ENCODE results near the gene FRAS1.

The FRAS1 gene

DNA sequence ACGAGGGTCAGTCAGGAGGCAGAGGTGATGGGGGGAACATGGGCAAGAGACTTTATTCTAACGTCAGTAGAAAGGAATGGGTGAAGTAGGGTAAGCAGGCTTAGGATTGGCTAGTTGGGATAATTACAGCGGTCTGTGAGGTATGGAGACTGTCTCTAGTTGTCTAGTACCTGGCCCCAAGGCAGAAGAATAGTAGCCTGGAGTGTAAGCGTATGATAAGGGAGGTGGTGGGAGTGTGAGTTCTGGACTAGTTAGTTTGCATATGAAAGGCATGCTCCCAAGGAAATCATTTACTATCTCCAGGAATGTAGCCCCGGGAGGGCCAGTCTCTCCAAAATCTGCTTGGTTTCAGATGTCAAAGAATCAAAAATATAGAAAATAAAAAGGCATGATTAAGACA, 274.8 kb downstream of the FRAS1 start:
- no peak for DNase-seq

DNA sequence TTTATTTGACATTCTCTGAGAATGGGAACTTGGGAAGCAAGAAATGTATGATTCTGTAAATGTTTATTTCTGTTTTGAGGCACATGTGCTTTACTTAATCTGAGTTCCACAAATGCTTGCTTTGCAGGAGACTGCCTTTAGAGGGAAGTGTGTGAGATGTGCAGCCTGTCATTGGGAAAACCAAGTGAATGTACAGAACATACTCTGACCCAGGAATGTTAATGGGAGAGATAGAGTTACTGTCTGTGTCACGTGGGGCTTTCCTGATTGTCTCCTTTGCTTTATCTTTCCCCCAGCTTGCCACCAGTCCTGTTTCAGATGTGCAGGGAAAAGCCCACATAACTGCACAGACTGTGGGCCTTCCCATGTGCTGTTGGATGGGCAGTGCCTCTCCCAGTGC, 275.9 kb downstream of the FRAS1 start:
- DNase-seq = no peak

- no peak for DNase-seq
These were observed 279.2 kb downstream of the FRAS1 start for GRCh38 chr4:78336093-78336943.

DNA sequence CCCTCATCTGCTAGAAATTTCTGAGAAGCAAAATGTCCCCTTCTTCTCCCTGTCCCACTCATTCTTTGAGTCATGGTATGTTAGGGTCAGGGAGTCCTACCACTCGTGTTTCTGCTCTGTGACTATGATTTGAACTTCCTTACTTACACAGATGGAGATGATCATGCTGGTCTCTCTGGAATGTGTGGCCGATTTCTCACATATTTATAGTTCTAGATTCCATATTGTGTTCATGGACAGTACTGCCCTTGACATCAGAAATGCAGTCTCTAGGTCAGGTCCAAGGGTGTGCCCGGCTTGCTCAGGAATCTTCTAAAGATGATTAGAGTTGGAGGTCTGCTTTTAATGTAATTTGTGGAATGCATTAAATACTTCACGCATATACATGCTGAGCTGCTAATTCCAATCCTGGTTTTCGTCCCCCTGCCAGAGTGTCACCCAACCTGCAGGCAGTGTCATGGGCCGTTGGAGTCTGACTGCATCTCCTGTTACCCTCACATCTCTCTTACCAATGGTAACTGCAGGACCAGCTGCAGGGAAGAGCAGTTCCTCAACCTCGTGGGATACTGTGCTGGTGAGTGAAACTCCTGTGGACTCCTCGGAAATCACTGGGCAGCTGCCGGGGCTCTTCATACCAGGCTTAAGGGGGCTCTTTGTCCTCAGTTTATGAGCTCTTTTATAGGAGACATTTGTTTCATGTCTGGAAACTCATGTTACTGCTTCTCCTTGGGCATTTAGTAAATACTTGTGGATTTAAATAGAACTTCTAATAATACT, 280.3 kb downstream of the FRAS1 start:
- no peak for DNase-seq

DNA sequence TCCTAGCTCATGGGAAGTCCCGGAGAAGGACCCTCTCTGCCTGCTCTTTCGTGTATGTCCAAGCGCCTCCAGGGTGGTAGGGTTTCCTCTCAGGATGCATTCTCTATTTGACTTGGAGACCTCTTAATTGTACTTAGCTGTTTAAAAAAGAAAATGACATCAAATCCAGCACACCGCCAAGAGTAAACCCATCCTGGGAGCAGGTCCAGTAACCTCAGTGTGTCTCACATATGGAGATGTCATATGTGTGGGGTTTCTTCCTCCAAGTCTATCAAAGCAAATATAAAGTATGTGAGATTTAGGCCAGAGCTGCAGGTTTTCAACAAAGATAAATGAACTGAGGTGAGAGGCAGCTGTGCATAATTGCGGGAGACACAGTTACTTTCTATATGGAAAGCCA, 285.0 kb downstream of the FRAS1 start:
- no peak for DNase-seq

GRCh38 chr4:78343682-78344081, 286.6 kb downstream of the FRAS1 start:
- no peak for DNase-seq

GRCh38 chr4:78345237-78345636, 288.1 kb downstream of the FRAS1 start:
- DNase-seq = no peak

DNA sequence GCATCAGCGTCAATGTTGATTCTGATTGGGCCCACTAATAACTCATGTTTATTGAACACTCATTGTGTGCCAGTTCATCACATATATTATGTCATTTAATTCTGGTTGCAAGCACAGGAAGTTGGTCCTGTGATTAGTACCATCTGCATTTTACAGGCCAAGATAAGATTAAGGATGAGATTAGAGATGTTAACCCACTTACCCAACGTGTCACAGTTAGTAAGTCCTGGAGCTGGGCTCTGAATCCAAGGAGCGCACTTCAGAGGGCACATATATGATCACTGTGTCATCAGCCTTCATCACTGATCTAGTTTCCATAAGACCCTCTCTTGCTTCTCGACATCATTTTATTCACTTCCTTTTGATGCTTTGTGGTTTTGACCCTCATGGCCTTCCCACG, 289.1 kb downstream of the FRAS1 start:
- no peak for DNase-seq

DNA sequence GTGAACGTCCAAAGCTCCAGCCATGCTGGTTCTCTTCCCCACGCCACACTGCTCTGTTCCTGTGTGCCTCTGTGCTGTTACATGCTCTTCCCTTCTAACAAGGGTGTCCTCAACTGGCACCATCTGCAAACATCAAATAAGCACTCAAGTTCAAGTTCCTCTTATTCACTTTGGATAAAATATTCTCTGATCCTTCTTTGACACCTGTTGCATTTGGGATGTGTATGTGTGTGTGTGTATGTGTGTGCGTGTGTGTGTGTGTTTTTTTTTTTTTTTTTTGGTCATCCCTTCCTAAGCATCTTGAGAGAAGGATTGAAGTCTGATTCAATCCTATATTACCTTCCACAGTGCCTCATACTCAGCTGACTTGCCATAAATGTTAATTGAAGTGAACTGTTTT, 290.4 kb downstream of the FRAS1 start:
- no peak for DNase-seq

DNA sequence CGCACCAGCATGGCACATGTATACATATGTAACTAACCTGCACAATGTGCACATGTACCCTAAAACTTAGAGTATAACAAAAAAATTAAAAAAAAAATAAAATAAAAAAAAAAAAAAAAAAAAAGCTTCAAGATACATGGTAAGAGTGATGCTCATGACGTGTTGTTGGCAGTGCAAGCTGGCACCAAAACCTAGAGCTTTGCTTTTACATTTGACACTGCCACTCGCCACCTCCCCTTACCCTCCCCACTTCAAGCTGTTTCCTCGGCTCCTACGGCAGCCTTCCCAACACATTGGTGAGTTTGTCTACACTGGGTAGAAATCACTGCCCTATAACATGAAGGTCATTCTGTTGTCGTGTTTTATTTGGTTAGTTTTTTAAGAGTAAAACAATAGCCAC, 296.8 kb downstream of the FRAS1 start:
- DNase-seq = no peak

DNA sequence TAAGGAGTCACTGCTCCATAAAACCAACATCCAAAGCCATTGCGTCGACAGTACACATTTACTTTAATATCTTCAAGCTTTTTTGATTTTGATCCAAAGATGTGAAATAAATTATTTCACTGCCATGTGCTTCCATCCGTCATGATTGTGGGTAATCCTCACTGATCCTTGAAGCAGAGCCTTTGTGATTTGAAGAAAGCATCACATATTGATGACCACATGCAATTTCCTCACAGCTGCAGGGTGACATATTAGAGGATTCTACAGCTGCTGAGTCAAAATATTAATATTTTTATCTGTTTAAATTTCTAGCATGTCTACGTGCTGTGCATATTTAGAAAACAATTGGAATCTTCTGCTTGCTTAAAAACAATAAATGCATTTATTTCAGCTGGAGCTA, 297.7 kb downstream of the FRAS1 start:
- no peak for DNase-seq

DNA sequence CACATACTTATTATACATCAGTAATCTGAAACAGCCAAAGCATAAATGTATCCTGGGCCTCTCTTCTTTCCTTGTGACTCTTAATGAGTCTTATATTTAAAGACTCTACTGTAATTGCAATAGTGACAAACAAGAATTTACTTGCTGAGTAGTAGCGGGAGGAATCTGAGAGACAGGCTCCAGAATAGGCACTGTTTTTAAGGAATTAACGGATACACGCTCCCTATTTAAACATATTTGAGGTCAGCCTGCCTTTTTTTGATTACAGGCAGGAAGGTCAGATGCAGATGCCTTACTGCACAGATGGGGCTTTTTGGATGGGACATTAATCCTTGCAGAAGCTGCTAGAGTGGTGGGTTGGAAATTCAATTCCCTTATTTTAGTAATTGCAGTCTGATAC, 298.2 kb downstream of the FRAS1 start:
- no peak for DNase-seq

DNA sequence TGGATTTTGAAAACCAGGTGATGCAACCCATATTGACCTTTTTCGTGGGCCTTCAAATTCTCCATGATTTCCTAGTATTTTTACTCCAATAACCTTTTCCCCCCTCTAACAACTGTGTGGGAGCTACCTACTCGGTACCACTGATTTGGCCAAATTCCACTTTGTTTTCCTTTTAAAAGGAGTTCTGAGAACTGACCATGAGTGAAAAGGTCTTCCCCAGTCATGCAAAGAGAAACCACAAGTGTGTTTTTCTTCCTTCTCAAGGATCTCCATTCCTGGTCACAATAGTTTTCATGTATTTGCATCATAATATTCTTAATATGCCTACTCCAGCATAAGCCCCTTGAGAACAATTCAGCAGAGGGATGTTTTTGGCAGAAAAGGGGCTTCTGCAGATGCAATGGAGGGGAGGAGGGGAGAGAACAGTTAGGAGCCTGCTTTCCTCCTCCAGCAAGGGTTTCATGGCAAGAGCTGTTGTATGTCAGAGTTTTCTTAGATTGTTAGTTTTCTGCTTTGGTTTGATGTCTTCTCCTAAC, 299.2 kb downstream of the FRAS1 start:
- no peak for DNase-seq

DNA sequence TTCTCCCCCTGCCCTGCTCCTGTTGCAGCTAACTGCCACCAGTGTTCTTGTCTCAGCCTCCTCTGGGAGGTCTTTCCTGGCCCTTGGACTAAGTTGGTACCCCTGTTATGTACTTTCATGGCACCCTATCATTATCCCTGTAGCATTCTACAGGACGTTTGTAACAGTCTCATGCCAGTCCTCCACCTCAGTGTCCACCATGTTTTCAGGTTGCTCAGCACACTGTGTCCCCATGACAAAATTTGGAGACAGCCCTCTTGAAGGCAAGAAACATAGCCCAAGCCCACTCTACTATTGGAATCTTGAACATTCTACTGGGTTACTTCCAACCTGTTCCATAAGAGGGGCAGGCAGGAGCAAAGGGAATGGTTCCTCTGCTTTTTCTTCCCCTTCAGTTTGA, 300.0 kb downstream of the FRAS1 start:
- no peak for DNase-seq

- DNase-seq = no peak
These were observed 303.3 kb downstream of the FRAS1 start for GRCh38 chr4:78360466-78360865.

DNA sequence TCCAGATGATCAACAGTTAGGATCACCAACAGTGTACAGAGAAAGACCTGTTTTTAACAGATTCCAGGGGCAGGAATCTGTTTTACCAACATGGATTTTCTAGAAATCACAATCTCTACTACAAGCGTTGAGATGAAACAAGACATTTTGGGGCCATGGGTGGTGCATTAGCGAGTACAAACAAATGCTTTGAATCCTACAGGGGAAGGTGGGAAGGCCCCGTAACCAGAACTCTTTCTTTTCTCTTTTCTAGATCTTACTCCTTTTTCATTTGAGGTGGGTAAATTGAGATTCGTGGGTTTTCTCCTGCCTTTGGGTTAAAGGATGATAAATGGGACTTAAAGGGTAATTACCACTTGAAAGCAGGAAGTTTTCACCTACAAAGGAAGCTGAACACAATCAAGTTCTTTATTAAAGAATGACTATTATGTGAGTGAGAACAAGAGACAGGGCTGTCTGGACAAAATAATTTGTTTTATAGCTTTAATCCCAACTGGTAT, 304.5 kb downstream of the FRAS1 start:
- DNase-seq = no peak

- no peak for DNase-seq
These were observed 305.2 kb downstream of the FRAS1 start for GRCh38 chr4:78362310-78362709.

GRCh38 chr4:78363031-78363570, 306.0 kb downstream of the FRAS1 start:
- no peak for DNase-seq

DNA sequence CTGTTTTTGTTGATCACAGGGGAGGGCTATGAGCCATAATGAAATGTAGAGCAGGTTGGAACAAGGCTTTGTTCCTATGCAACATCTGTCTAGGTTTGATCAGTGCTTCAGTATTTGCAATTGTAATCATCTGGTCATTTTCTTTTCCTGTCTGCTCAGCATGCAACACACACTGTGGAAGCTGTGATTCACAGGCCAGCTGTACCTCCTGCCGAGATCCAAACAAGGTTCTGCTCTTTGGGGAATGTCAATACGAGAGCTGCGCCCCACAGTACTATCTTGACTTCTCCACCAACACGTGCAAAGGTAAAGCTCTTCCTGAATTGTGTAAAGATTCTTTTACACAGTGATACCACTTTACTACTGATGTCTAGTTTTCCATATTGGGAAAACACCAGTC, 312.6 kb downstream of the FRAS1 start:
- DNase-seq = no peak

- DNase-seq = no peak
These were observed 313.7 kb downstream of the FRAS1 start for GRCh38 chr4:78370631-78371372.

DNA sequence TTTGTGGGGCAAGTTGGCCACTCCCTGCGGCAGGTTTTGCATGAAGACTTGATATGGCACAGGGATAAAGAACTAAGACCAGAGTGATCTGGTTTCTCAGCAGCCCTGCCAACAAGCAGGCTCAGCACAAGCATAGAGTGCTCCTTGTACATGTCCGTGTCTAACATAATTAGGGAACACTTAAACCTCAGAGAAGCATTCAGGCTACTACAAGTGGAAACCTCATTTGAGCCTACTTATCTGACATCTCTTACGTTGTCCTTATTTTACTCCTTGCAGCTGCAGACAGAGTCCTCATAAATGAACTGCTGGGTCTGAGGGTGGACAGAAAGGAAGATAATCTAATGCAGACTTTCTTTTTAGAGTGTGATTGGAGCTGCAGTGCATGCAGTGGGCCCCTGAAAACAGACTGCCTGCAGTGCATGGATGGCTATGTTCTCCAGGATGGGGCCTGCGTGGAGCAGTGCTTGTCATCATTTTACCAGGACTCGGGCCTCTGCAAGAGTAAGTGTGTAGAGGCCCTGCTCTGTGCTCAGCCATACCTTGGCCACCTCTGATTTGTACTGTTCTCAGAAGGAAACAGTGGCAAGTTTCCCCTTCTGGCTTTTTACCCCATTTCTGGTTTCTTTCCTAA, 315.3 kb downstream of the FRAS1 start:
- DNase-seq = no peak

DNA sequence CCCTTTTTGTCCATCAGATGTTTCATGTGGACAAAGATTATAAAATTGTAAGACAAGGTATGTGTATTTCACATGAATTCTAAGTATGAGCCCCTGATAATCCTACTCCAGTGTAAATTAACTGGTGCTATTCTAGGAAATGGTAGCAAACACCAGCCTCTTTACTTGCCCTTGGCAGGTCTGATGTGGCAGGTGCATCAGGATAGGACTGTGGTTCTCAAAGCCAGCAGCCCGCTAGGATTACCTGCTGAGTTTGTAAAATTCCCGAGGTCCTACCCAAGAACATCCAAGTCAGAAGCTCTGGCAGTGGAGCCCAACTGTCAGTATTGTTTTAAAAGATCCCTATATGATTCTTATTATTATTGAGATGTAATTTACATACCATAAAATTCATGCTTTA, 320.4 kb downstream of the FRAS1 start:
- DNase-seq = no peak
